Suprapubic skin (tissue), 4 donors: ENCODE data around the gene METTL25B.

Experiments
- CTCF ChIP-seq, 2 donors: fragments of 200-600 bp in 1 of 2; fragments of 450-650 bp in 1 of 2; sonication (generic) in 1 of 2; IDR thresholded peaks; one replicate each; pipeline ENCODE4 v1.5.1; 2016 to 2019; ENCODE audit warnings: antibody characterized with exemption in 2 of 2, mild to moderate bottlenecking in 1 of 2, moderate library complexity in 1 of 2
- EP300 ChIP-seq: sonication (generic); formaldehyde crosslinking; IDR thresholded peaks from one replicate; pipeline ENCODE4 v1.6.1; 2017; ENCODE audit warnings: antibody characterized with exemption
- POLR2A ChIP-seq, 2 donors: fragments of 450-650 bp; IDR thresholded peaks; one replicate each; pipeline ENCODE4 v1.6.1; 2017; ENCODE audit warnings: antibody characterized with exemption in 2 of 2, mild to moderate bottlenecking in 2 of 2, moderate library complexity in 2 of 2
- POLR2AphosphoS5 ChIP-seq, 3 donors: sonication (generic); formaldehyde crosslinking; IDR thresholded peaks; one replicate each; pipeline ENCODE4 v1.6.1; 2017; ENCODE audit warnings: antibody characterized with exemption in 3 of 3

DNA sequence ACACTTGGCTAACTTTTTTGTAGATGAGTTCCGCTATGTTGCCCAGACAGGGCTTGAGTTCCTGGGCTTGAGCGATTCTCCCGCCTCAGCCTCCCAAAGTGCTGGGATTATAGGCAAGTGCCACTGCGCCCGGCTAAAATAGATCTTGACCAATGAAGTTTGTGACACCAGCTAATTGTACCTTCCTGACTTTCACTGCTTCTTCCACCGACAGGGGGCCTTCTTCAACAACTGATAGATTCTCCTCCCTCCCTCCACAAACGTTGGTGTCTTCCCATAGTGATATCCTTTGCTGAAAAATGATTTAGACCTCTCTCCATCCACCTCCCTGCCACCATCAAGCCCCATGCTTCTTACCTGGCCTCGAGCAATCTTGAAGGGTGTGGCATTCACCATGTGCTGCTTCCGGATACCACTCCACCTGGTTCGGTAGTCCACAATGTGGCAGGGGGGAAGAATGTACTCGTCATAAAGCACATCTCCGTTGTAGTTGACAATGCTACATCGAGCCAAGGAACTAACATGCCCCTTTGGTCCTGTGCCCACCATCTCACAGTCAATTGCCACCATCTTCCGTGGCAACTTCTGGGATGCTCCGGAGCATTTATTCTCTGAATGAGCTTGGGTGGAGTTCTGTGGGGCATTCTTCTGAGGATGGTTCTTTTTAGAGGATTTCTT lies 1.6 kb upstream of the METTL25B start:
- TF ChIP-seq CTCF (IDR thresholded peaks at IDR 0.05) (peak; percentile 29 to 47), POLR2AphosphoS5 (IDR thresholded peaks at IDR 0.05) (no peak), POLR2A (IDR thresholded peaks at IDR 0.05) (no peak), EP300 (no peak)
